T-cell (primary cell): ENCODE measurements around the gene DDX17. TPM values are rescaled to one million over a fixed set of nuclear protein-coding genes. Genes with fewer than 3 reads are reported as not detected.

Experiments
- ATAC-seq, 4 experiments: fragments of 200-7000 bp in 3 of 4; fragments of 150-1000 bp in 1 of 4; cut with Tn5 transposase; replicated peaks in 1 of 4; 1 replicate in 3 of 4; 2 replicates in 1 of 4; pipeline ENCODE4 v1.10.0; 2021; ENCODE audit warnings: moderate library complexity in 3 of 4, mild to moderate bottlenecking in 2 of 4, moderate number of reproducible peaks in 1 of 4
- CTCF ChIA-PET, 2 donors: fragments of 300-600 bp; sonication (Branson Sonifier 250); formaldehyde crosslinking; loops; one replicate each; lab custom pipeline; 2022; ENCODE audit warnings: antibody characterized with exemption in 2 of 2; lab: Charles Lee
- POLR2A ChIA-PET, 2 donors: fragments of 300-600 bp; sonication (Branson Sonifier 250); formaldehyde crosslinking; loops; one replicate each; lab custom pipeline; 2022; ENCODE audit warnings: antibody characterized with exemption in 2 of 2; lab: Charles Lee
- DNase-seq, 35 experiments: peaks; one replicate each; pipeline versions ENCODE4 v3.0.0 to v3.0.0-alpha.2; 2013 to 2023
- H3K27ac ChIP-seq: one replicate; pipeline ENCODE4 v1.5.1; 2013; ENCODE audit warnings: low read length
- H3K27me3 ChIP-seq, 2 experiments: replicated peaks in 1 of 2; 1 replicate in 1 of 2; 2 replicates in 1 of 2; pipeline versions ENCODE4 v1.6.1 to v1.7.0; 2013; ENCODE audit warnings: low read length in 1 of 2, mixed read lengths in 1 of 2; ENCODE audit not compliant: control insufficient read depth in 2 of 2, insufficient read depth in 2 of 2; ENCODE audit errors: extremely low read depth in 1 of 2
- H3K36me3 ChIP-seq, 2 donors: 1 replicate in 1 of 2; 2 replicates in 1 of 2; pipeline versions ENCODE4 v1.6.1 to v1.7.0; 2013; ENCODE audit warnings: low read length in 1 of 2; ENCODE audit not compliant: control insufficient read depth in 2 of 2, insufficient read depth in 1 of 2; ENCODE audit errors: extremely low read depth in 1 of 2
- H3K4me1 ChIP-seq, 2 experiments: 1 replicate in 1 of 2; 2 replicates in 1 of 2; pipeline versions ENCODE4 v1.6.1 to v1.7.0; 2013; ENCODE audit warnings: low read length in 2 of 2, mixed read lengths in 1 of 2; ENCODE audit not compliant: insufficient read depth in 2 of 2, control insufficient read depth in 1 of 2; ENCODE audit errors: extremely low read depth in 1 of 2
- H3K4me3 ChIP-seq, 2 donors: 1 replicate in 1 of 2; 2 replicates in 1 of 2; pipeline versions ENCODE4 v1.5.1 to v1.7.0; 2013; ENCODE audit warnings: mild to moderate bottlenecking in 2 of 2, low read length in 1 of 2, moderate library complexity in 1 of 2; ENCODE audit not compliant: control insufficient read depth in 1 of 2; ENCODE audit errors: extremely low read depth in 1 of 2
- H3K9me3 ChIP-seq: 2 replicates; pipeline ENCODE4 v1.7.0; 2013
- H3K27ac Mint-ChIP-seq, 2 donors: one replicate each; pipeline ENCODE4 v1.8.0; 2020 to 2021; ENCODE audit warnings: mild to moderate bottlenecking in 2 of 2, mixed read lengths in 2 of 2
- H3K27me3 Mint-ChIP-seq, 2 donors: one replicate each; pipeline ENCODE4 v1.8.0; 2021 to 2022; ENCODE audit warnings: mixed read lengths in 2 of 2
- H3K36me3 Mint-ChIP-seq: one replicate; pipeline ENCODE4 v1.8.0; 2021; ENCODE audit warnings: mixed read lengths
- H3K4me1 Mint-ChIP-seq, 3 donors: one replicate each; pipeline ENCODE4 v1.8.0; 2020 to 2022; ENCODE audit warnings: mixed read lengths in 3 of 3, mild to moderate bottlenecking in 1 of 3
- H3K4me3 Mint-ChIP-seq, 3 donors: one replicate each; pipeline ENCODE4 v1.8.0; 2020 to 2022; ENCODE audit warnings: mild to moderate bottlenecking in 3 of 3, mixed read lengths in 3 of 3, moderate library complexity in 3 of 3
- H3K9me3 Mint-ChIP-seq, 3 donors: one replicate each; pipeline ENCODE4 v1.8.0; 2020 to 2022; ENCODE audit warnings: mixed read lengths in 3 of 3
- WGBS: methylation state at CpG from one replicate; pipeline ENCODE4 v1.1.5; 2013; ENCODE audit warnings: missing lambda C conversion rate; ENCODE audit not compliant: insufficient coverage; 5-methylcytosine and 5-hydroxymethylcytosine counted together
- total RNA-seq, 35 experiments: library from RNA in 6 of 35; stranded (reverse) in 6 of 35; fragments of 120-200 nt in 1 of 35; gene quantifications; one replicate each; pipeline versions ENCODE4 v1.2.1 to v1.2.4 and lab custom pipeline; 2013 to 2026

DDX17 gene
- total RNA-seq = 100 to 1,000 TPM; 589 to 907 (median 850) TPM
- 549 TPM for total RNA-seq (2013)
- total RNA-seq (lab: John Stamatoyannopoulos, UW) = 668 to 2,178 (median 1,076) reads per million in 29 experiments

- H3K27me3 Mint-ChIP-seq = peaks cover 0 to 2% of the 10 kb centered on the region in 2 donors
- under 1% methylated on average over 82 of the region's 83 CpGs for WGBS
- Histone ChIP-seq H3K27me3 (no peaks in the 10 kb centered on the region), H3K27ac (peak within 1 kb of the TSS; percentile 100), H3K4me3 (peak within 1 kb of the TSS; percentile 77 to 83), H3K4me1 (peaks cover 19 to 21% of the 10 kb centered on the region in 2 experiments), H3K9me3 (no peaks in the 10 kb centered on the region), H3K36me3 (peaks cover 0 to 22% of the 10 kb centered on the region in 2 donors)
- H3K27ac Mint-ChIP-seq = peak within 1 kb of the TSS; percentile 100
- no peaks in the 10 kb centered on the region for H3K9me3 Mint-ChIP-seq
- peak; percentile 85 to 91 (median 85) for ATAC-seq
- ChIA-PET POLR2A (interaction anchor here in 1 of 2 donors (0.6 to 0.9 kb wide), 2 partner anchors 8 to 185 kb away, joined by 3 read pairs; no protein-coding TSS in a partner anchor), CTCF (interaction anchor here (0.5 to 0.7 kb wide), 2 partner anchors 12 to 314 kb away, joined by 3 to 4 read pairs; no protein-coding TSS in a partner anchor)
- H3K36me3 Mint-ChIP-seq = peaks cover 33% of the 10 kb centered on the region
- peak within 1 kb of the TSS; percentile 91 to 99 (median 99) for H3K4me3 Mint-ChIP-seq
- H3K4me1 Mint-ChIP-seq = peaks cover 47 to 62% (median 57%) of the 10 kb centered on the region in 3 donors
- DNase-seq = peak; percentile 89 to 99 (median 94)
These were observed at the start of gene DDX17 for GRCh38 chr22:38506118-38506962. Gene DDX17 (minus strand): TSS chr22:38506311.

GRCh38 chr22:38554281-38554680 lies 48.2 kb upstream of the DDX17 start:
- no peaks in the 10 kb centered on the region for H3K27me3 ChIP-seq
- ChIA-PET CTCF (interaction anchor here in 1 of 2 donors (0.6 to 0.7 kb wide), 3 partner anchors 110 to 786 kb away, joined by 3 to 7 read pairs (median 5); no protein-coding TSS in a partner anchor), POLR2A (no interaction called here)
- H3K4me3 Mint-ChIP-seq = no peak overlapping the region
- no peaks in the 10 kb centered on the region for H3K36me3 ChIP-seq
- no peaks in the 10 kb centered on the region for H3K36me3 Mint-ChIP-seq
- H3K27ac ChIP-seq = no peak overlapping the region
- no peak overlapping the region for H3K27ac Mint-ChIP-seq
- no peaks in the 10 kb centered on the region for H3K27me3 Mint-ChIP-seq
- no peaks in the 10 kb centered on the region for H3K4me1 ChIP-seq
- H3K9me3 Mint-ChIP-seq = no peaks in the 10 kb centered on the region
- DNase-seq (no peak), ATAC-seq (no peak)
- no peaks in the 10 kb centered on the region for H3K4me1 Mint-ChIP-seq
- no peaks in the 10 kb centered on the region for H3K9me3 ChIP-seq
- no CpG with 5 or more reads among the region's 3 CpGs for WGBS
- H3K4me3 ChIP-seq = no peak overlapping the region

- Histone ChIP-seq H3K27me3 (no peaks in the 10 kb centered on the region), H3K4me3 (no peak overlapping the region), H3K36me3 (no peaks in the 10 kb centered on the region), H3K4me1 (no peaks in the 10 kb centered on the region), H3K9me3 (no peaks in the 10 kb centered on the region), H3K27ac (no peak overlapping the region)
- H3K27me3 Mint-ChIP-seq = no peaks in the 10 kb centered on the region
- DNase-seq = no peak
- ChIA-PET POLR2A (no interaction called here), CTCF (no interaction called here)
- no peaks in the 10 kb centered on the region for H3K4me1 Mint-ChIP-seq
- WGBS = 90% methylated on average over 2 of the region's 7 CpGs
- no peak overlapping the region for H3K27ac Mint-ChIP-seq
- peaks cover 0 to 4% (median under 1%) of the 10 kb centered on the region in 3 donors for H3K9me3 Mint-ChIP-seq
- no peak for ATAC-seq
- H3K4me3 Mint-ChIP-seq = no peak overlapping the region
- peaks cover 1% of the 10 kb centered on the region for H3K36me3 Mint-ChIP-seq
These were observed 43.2 kb upstream of the DDX17 start for GRCh38 chr22:38549101-38549894.

- H3K9me3 ChIP-seq = no peaks in the 10 kb centered on the region
- no peaks in the 10 kb centered on the region for H3K36me3 ChIP-seq
- no peaks in the 10 kb centered on the region for H3K27me3 Mint-ChIP-seq
- no peak overlapping the region for H3K27ac ChIP-seq
- peaks cover 11% of the 10 kb centered on the region for H3K36me3 Mint-ChIP-seq
- no peaks in the 10 kb centered on the region for H3K4me1 Mint-ChIP-seq
- no peaks in the 10 kb centered on the region for H3K4me1 ChIP-seq
- H3K9me3 Mint-ChIP-seq = peaks cover 5 to 28% (median 22%) of the 10 kb centered on the region in 3 donors
- no peak overlapping the region for H3K4me3 ChIP-seq
- H3K27me3 ChIP-seq = no peaks in the 10 kb centered on the region
- POLR2A ChIA-PET = no interaction called here
- no peak for ATAC-seq
- no peak overlapping the region for H3K4me3 Mint-ChIP-seq
- no peak for DNase-seq
- no CpG with 5 or more reads among the region's 2 CpGs for WGBS
- CTCF ChIA-PET = no interaction called here
- no peak overlapping the region for H3K27ac Mint-ChIP-seq
These were observed 34.6 kb upstream of the DDX17 start for GRCh38 chr22:38540701-38541100.

- H3K27ac Mint-ChIP-seq = peak overlapping the region; percentile 85 to 86
- H3K4me3 Mint-ChIP-seq = peak overlapping the region; percentile 10 to 60 (median 29)
- H3K36me3 ChIP-seq = no peaks in the 10 kb centered on the region
- no CpG with 5 or more reads among the region's 4 CpGs for WGBS
- H3K27me3 ChIP-seq = no peaks in the 10 kb centered on the region
- H3K4me3 ChIP-seq = no peak overlapping the region
- CTCF ChIA-PET = interaction anchor here in 1 of 2 donors (0.8 kb wide), 1 partner anchor 8 kb away, joined by 3 read pairs; no protein-coding TSS in a partner anchor
- peak overlapping the region; percentile 63 for H3K27ac ChIP-seq
- H3K36me3 Mint-ChIP-seq = no peaks in the 10 kb centered on the region
- peaks cover 9 to 14% (median 9%) of the 10 kb centered on the region in 3 donors for H3K4me1 Mint-ChIP-seq
- no peaks in the 10 kb centered on the region for H3K9me3 ChIP-seq
- H3K4me1 ChIP-seq = peaks cover 11 to 12% of the 10 kb centered on the region in 2 experiments
- POLR2A ChIA-PET = no interaction called here
- no peaks in the 10 kb centered on the region for H3K9me3 Mint-ChIP-seq
- no peaks in the 10 kb centered on the region for H3K27me3 Mint-ChIP-seq
- DNase-seq = no peak
- peak; percentile 34 to 62 (median 55) for ATAC-seq
These were observed 25.3 kb upstream of the DDX17 start for GRCh38 chr22:38531251-38531938.
